Ascending aorta (tissue), 2 donors: ENCODE results near the gene TEDDM1. TPM values are rescaled to one million over a fixed set of nuclear protein-coding genes. Genes with fewer than 3 reads are reported as not detected.
A peak's percentile ranks its signal among the peaks of the same experiment; 100 is the strongest.

Experiments used
- DNase-seq, 2 donors: peaks; one replicate each; pipeline ENCODE4 v3.0.0-alpha.2; 2019; ENCODE audit warnings: low spot score in 2 of 2
- H3K27ac ChIP-seq, 2 donors: fragments of 200-600 bp; sonication (generic); one replicate each; pipeline ENCODE4 v1.5.1; 2016 to 2017; ENCODE audit warnings: mild to moderate bottlenecking in 1 of 2
- H3K27me3 ChIP-seq: fragments of 200-600 bp; sonication (generic); one replicate; pipeline ENCODE4 v1.5.1; 2017
- H3K36me3 ChIP-seq, 2 donors: fragments of 200-600 bp; sonication (generic); one replicate each; pipeline ENCODE4 v1.5.1; 2016
- H3K4me1 ChIP-seq, 2 donors: fragments of 200-600 bp; sonication (generic); one replicate each; pipeline ENCODE4 v1.5.1; 2016 to 2017; ENCODE audit warnings: mild to moderate bottlenecking in 1 of 2
- H3K4me3 ChIP-seq, 2 donors: fragments of 200-600 bp; sonication (generic); one replicate each; pipeline ENCODE4 v1.5.1; 2016 to 2017; ENCODE audit warnings: mild to moderate bottlenecking in 1 of 2
- H3K9me3 ChIP-seq, 2 donors: fragments of 200-600 bp; sonication (generic); one replicate each; pipeline ENCODE4 v1.5.1; 2016
- intact Hi-C: fragments of 100-400 bp; cut with DNase I; formaldehyde crosslinking; loops from one replicate; pipeline ENCODE4 v1.15.1; 2023
- total RNA-seq: library from RNA; depleted of rRNA; stranded (reverse); fragments of >200 nt; gene quantifications from one replicate; pipeline ENCODE4 v1.1.0, GENCODE V29; 2016
- TF ChIP-seq, protein P1 (sequence below), 3 experiments: fragments of 200-600 bp in 2 of 3; fragments of 450-650 bp in 1 of 3; sonication (generic) in 2 of 3; IDR thresholded peaks; one replicate each; pipeline ENCODE4 v1.5.1; 2016 to 2019; ENCODE audit warnings: antibody characterized with exemption in 3 of 3, mild to moderate bottlenecking in 1 of 3, moderate library complexity in 1 of 3

The TEDDM1 gene
- total RNA-seq, 1 donor from 2014 or later: not detected

DNA sequence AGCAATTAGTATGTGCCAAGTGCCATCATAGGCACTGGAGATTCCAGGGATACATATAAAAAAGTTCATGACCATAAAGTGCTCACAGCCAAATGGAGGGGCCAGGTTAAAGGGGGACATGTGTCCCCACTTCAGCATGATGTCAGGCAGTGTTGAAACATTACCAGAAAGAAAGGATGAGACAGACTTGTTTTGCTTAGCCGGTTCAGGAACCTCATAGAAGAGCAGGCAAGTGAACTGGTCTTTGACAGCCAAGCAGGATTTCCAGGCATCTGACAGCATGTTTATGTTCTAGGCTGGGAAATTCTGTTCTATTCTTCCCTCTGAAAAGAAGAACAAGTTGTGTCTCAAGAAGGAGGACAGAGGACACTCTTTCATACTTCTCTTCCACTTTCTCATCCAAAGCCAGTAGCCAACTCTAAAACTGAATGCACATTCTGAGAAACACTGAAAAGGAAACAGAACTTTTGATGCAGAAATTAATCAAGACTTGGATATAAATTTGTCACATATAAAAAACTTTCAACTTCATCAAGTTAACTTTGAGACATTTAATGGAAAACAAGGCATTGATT is 48.6 kb downstream of the TEDDM1 start:
- peaks cover 4 to 9% of the 10 kb centered on the region in 2 donors for H3K4me1 ChIP-seq

DNA sequence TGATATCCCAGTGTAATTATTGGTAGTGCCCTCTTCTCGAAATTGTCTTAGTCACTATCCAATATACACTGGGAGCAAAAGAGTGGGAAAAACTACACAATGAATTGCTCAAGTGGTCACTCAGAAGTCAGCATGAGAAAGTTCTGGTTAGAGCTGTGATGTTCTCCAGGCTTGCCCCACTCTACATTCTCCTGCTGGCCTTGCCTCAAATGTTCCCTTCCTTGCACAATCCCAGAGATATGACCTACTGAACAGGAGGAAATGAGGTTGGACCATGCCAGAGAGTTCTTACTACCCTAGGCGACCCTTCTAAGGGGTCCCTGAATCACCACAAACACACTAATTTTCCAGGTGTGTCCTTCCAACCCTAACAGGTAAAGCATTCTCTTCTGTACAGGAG is 49.6 kb downstream of the TEDDM1 start:
- TF ChIP-seq, protein P1, sequence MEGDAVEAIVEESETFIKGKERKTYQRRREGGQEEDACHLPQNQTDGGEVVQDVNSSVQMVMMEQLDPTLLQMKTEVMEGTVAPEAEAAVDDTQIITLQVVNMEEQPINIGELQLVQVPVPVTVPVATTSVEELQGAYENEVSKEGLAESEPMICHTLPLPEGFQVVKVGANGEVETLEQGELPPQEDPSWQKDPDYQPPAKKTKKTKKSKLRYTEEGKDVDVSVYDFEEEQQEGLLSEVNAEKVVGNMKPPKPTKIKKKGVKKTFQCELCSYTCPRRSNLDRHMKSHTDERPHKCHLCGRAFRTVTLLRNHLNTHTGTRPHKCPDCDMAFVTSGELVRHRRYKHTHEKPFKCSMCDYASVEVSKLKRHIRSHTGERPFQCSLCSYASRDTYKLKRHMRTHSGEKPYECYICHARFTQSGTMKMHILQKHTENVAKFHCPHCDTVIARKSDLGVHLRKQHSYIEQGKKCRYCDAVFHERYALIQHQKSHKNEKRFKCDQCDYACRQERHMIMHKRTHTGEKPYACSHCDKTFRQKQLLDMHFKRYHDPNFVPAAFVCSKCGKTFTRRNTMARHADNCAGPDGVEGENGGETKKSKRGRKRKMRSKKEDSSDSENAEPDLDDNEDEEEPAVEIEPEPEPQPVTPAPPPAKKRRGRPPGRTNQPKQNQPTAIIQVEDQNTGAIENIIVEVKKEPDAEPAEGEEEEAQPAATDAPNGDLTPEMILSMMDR (IDR thresholded peaks at IDR 0.05): no peak
- no peak for DNase-seq
- Histone ChIP-seq H3K27me3 (no peaks in the 10 kb centered on the region), H3K4me3 (no peak overlapping the region), H3K27ac (no peak overlapping the region), H3K4me1 (peaks cover 4 to 9% of the 10 kb centered on the region in 2 donors), H3K9me3 (no peaks in the 10 kb centered on the region), H3K36me3 (no peaks in the 10 kb centered on the region)
- intact Hi-C loops: no loop called here

More for the DNA sequence above, 48.6 kb downstream of the TEDDM1 start:
- Histone ChIP-seq H3K27ac (no peak overlapping the region), H3K36me3 (no peaks in the 10 kb centered on the region), H3K4me3 (no peak overlapping the region), H3K9me3 (no peaks in the 10 kb centered on the region), H3K27me3 (no peaks in the 10 kb centered on the region)
- no peak for DNase-seq
- TF ChIP-seq, protein P1 (IDR thresholded peaks at IDR 0.05): no peak
- intact Hi-C loops: no loop called here

DNA sequence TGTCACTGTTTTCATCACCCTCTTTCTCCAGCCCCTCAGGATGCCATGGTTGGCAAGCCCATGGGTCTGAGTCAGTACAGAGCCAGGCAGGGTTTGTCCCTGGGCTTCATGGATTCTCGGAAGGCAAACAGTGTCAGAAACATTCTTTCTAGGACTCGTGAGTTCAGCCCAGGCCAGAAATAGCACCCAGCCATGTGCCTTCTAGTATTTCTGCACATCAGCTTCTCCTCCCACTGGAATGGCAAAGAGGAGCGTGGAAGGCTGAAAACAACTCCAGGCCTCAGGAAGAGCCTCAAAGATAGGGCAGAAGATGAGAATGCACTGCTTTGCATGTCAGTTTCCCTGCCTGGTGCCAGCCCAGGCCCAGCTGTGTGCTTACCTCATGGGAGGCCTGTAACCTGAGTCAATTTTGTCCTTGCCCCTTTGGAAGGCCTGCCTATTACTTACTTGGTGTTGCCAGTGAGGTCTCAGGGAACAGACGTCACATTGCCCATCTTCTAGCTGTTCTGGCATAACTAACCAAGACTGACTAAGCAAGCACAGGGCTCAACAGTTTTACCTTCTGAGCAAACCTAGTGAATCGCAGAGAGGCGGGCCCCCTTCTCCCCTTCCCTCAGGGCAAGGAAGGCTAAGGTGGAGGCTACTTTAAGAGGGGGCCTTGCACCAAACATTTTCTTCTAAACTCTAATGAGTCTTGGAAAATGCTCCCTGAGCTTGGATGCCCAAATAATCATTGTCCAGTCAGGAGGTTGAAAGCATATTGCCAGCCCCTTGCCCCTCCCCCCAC is 51.3 kb downstream of the TEDDM1 start:
- DNase-seq: peak; percentile 54 to 83
- Histone ChIP-seq H3K36me3 (no peaks in the 10 kb centered on the region), H3K4me1 (peaks cover 4 to 9% of the 10 kb centered on the region in 2 donors), H3K9me3 (no peaks in the 10 kb centered on the region), H3K27ac (peak overlapping the region; percentile 50 to 62), H3K4me3 (no peak overlapping the region), H3K27me3 (no peaks in the 10 kb centered on the region)
- TF ChIP-seq, protein P1 (IDR thresholded peaks at IDR 0.05): no peak
- intact Hi-C loops: loop anchor here (2.0 to 5.0 kb wide), 2 partner anchors 42 to 57 kb away; partner anchors contain the start of gene GLUL

Other genes with a start within 250 kb of the TEDDM1 start
- 1,017 TPM for gene GLUL, start 8.9 kb downstream of the TEDDM1 start, total RNA-seq
- not detected for gene RGSL1, start 49.5 kb upstream of the TEDDM1 start, total RNA-seq
- 0.43 TPM for gene RNASEL, start 188.6 kb upstream of the TEDDM1 start, total RNA-seq
- 8.1 TPM for gene RGS16, start 203.7 kb upstream of the TEDDM1 start, total RNA-seq